Stimulated activated CD4-positive, alpha-beta T cell treated with anti-CD3 and anti-CD28 coated beads, Interleukin-12 subunit alpha, Interleukin-12 subunit beta, amount 100 ng/mL, for 24 hours (primary cell): ENCODE results near the gene SPHK2.
"Not testable (repeated sequence)": the region's sequence is repeated elsewhere in the genome, so short reads cannot be mapped to it uniquely, and the experiment has no call there.

Experiments
- DNase-seq, 2 experiments: peaks; one replicate each; pipeline ENCODE4 v3.0.0-alpha.2; 2020; ENCODE audit warnings: low read depth in 2 of 2

SPHK2 gene, protein sequence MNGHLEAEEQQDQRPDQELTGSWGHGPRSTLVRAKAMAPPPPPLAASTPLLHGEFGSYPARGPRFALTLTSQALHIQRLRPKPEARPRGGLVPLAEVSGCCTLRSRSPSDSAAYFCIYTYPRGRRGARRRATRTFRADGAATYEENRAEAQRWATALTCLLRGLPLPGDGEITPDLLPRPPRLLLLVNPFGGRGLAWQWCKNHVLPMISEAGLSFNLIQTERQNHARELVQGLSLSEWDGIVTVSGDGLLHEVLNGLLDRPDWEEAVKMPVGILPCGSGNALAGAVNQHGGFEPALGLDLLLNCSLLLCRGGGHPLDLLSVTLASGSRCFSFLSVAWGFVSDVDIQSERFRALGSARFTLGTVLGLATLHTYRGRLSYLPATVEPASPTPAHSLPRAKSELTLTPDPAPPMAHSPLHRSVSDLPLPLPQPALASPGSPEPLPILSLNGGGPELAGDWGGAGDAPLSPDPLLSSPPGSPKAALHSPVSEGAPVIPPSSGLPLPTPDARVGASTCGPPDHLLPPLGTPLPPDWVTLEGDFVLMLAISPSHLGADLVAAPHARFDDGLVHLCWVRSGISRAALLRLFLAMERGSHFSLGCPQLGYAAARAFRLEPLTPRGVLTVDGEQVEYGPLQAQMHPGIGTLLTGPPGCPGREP

GRCh38 chr19:48618916-48619691, at the start of gene SPHK2, which contains the start of gene RPL18:
TSS of gene SPHK2 (plus strand) at chr19:48619506. CDS start at chr19:48620515, 1,009 bp downstream.
TSS of gene RPL18 (minus strand) at chr19:48619178. CDS start at chr19:48619143, 35 bp downstream.
- peak; percentile 90 to 94 for DNase-seq

- no peak for DNase-seq
These were observed 49.5 kb upstream of the SPHK2 start for GRCh38 chr19:48569814-48570213.

DNA sequence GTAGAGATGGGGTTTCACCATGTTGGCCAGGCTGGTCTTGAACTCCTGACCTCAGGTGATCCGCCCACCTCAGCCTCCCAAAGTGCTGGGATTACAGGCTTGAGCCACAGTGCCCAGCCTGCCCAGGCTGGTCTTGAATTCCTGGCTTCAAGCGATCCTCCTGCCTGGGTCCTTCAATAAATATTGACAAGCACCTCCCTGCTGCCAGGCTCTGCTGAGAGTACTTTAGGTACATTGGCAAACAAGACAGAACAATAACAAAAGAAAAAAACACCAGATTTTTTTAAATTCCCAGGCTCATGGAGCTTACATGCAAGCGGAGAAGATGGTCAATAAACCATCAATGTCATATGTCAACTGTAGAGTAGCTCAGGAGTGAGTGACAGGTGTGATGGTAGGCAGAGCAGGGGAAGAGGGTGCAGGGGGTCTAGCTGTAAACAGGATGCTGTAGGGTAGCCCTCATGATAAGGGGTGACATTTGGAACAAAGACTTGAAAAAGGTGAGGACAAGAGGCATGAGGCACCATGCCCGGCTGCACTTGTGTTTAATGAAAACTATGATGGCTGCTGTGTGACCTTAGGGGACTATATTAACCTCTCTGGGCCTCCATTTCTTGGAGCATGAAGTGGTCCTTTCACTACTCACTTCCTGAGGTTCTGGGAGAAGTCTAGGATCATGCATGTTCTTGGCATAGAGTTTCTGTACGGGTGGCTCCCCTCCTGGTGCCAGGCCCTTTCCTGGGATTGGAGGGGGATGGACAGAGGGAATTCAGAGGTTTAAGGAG, 47.7 kb upstream of the SPHK2 start:
- no peak for DNase-seq

DNA sequence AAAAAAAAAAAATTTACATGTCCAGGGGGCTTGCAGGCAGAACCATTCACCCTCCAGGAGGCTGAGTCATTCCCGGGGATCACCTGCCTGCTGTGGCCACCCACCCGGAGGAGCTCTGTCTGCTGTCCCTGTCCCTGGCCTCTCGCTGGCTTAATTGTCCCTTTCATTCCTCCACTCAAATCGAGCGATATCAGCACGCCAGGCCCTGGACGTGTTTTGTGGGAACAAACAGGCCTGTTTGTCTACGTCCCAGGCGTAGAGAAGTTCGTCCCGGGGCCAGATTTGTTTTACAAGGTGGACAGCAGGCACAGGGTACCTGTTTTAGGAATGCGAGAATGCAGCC, 46.2 kb upstream of the SPHK2 start:
- DNase-seq: no peak

GRCh38 chr19:48575931-48576622, 43.2 kb upstream of the SPHK2 start:
- no peak for DNase-seq

GRCh38 chr19:48577908-48578307, 41.4 kb upstream of the SPHK2 start:
- not testable (repeated sequence) for DNase-seq

DNA sequence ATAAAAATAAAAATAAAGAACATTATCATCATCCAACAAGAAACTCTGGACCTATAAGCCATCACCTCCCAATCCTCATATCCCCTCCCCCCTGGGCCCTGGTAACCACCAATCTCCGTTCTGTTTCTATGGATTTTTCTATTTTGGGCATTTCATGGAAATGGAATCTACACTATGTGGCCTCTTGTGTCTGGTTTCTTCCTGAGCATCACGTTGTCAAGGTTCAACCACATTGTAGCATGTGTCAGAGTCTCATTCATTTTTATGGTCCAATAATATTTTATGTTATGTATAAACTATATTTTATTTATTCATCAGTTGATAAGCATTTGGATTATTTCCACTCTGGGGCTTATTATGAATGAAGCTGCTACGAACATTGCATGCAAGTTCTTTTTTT, 40.4 kb upstream of the SPHK2 start:
- no peak for DNase-seq

GRCh38 chr19:48582168-48582567, 37.1 kb upstream of the SPHK2 start:
- DNase-seq: no peak

- DNase-seq: no peak
These were observed 31.9 kb upstream of the SPHK2 start for GRCh38 chr19:48587387-48587786.

- DNase-seq: peak; percentile 64 to 86
These were observed 30.5 kb upstream of the SPHK2 start for GRCh38 chr19:48588670-48589401.

- no peak for DNase-seq
These were observed 28.3 kb upstream of the SPHK2 start for GRCh38 chr19:48591021-48591420.

GRCh38 chr19:48595171-48595570, 24.1 kb upstream of the SPHK2 start:
- DNase-seq: no peak

- DNase-seq: no peak
These were observed 23.5 kb upstream of the SPHK2 start for GRCh38 chr19:48595833-48596232.

DNA sequence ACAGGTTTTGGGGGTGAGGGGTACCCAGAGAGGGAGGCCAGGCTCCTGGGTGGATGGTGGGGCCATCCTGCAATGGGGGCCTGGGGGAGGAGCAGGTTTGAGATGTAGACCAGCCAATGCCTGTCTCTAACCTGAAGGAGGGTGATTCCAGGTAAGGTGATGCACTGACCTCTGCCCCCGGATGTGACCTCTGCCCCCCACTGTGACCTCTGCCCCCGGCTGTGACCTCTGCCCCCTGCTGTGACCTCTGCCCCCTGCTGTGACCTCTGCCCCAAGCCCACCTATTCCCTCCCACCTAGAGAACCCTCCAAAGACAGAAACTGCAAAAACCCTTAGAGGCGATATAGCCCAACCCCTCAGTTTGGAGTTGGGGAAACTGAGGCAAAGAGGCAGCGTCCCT, 23.1 kb upstream of the SPHK2 start:
- no peak for DNase-seq

DNA sequence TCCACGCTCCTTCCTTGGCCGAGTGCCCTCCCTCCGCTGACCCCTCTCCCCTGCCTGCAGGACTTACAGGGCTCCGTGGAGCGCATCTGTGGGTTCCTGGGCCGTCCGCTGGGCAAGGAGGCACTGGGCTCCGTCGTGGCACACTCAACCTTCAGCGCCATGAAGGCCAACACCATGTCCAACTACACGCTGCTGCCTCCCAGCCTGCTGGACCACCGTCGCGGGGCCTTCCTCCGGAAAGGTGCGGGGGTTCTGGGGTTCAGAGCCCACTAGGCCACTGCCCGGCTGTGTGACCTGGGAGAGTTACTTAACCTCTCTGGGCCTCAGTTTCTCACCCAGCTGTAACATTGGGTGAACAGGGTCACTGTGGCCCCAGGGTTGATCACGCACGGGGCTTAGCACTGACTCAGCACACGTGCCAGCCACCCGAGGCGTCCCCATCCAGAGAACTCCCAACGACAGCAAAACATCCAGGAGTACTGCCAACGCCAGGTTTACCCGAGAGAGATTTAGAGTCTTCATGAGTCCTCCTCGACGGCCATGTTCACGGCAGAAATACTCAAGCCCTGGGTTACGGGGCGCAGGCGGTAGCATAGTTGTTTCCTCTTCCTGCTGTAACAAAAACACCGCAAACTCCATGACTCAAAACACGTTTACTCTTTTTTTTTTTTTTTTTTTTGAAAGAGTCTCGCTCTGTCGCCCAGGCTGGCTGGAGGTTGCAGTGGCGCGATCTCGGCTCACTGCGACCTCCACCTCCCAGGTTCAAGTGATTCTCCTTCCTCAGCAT, 22.4 kb upstream of the SPHK2 start:
- no peak for DNase-seq

DNA sequence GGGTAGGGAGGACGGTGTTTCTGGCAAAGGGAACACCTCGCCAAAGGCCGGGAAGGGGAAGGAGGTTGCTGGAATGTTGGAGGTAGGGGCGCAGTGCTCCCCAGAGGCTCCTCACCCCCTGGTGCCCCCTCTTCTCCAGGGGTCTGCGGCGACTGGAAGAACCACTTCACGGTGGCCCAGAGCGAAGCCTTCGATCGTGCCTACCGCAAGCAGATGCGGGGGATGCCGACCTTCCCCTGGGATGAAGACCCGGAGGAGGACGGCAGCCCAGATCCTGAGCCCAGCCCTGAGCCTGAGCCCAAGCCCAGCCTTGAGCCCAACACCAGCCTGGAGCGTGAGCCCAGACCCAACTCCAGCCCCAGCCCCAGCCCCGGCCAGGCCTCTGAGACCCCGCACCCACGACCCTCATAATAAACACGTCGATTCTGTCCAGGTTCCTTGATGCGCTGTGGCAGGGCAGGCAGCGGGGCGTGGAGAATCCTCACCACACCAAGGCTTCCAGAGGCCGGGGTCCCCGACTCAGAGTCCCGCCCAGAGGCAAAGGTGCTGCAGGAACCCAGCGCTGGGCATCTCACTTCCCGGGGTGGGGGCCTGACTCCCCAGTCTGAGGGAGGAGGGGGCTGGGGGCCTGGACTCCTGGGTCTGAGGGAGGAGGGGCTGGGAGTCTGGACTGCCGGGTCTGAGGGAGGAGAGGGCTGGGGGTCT, 20.2 kb upstream of the SPHK2 start:
- DNase-seq: no peak

GRCh38 chr19:48600679-48601417, 18.5 kb upstream of the SPHK2 start:
- DNase-seq: no peak

DNA sequence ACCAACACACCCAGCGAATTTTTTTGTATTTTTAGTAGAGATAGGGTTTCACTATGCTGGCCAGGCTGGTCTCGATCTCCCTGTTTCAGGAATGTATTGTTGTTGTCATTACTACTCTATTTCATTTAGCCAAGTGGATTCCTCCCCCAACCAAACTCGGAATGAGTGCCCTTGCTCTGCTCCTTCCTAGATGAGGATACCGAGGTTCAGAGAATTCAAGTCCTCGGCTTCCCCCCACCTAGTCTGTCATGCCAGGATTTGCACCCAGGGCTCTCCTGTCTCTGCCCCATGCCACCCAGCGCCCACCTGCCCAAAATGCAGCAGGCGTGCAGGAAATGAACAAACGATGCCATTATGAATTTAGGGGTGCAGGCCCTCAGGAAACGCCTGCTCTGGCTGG, 16.3 kb upstream of the SPHK2 start:
- DNase-seq: no peak
